HL-60/S4 treated with phorbol 12-myristate 13-acetate at 8.2 ng/mL for 4 days and 3 days (cell line): ENCODE measurements around the gene STMN1.

Source experiments
- in situ Hi-C: fragments of 300-500 bp; cut with MboI; formaldehyde crosslinking; loops from 2 replicates; pipeline ENCODE4 v1.15.0; 2022; ENCODE audit warnings: low sequenced_read_pairs

STMN1 gene

GRCh38 chr1:25922056-25922970 is 16.1 kb upstream of the STMN1 start:
- in situ Hi-C loops, result no loop called here

GRCh38 chr1:25918615-25919014 is 12.4 kb upstream of the STMN1 start:
- in situ Hi-C loops, result no loop called here

- in situ Hi-C loops, result no loop called here
Observed at GRCh38 chr1:25917996-25918395, 11.8 kb upstream of the STMN1 start.

- in situ Hi-C loops, result no loop called here
Observed at GRCh38 chr1:25916460-25916859, 10.2 kb upstream of the STMN1 start.

GRCh38 chr1:25914074-25914995 is 8.1 kb upstream of the STMN1 start:
- in situ Hi-C loops, result no loop called here

GRCh38 chr1:25913206-25913605 is 7.0 kb upstream of the STMN1 start:
- in situ Hi-C loops, result no loop called here

GRCh38 chr1:25912076-25912831 is 6.0 kb upstream of the STMN1 start:
- in situ Hi-C loops, result no loop called here

GRCh38 chr1:25911162-25911561 is 4.9 kb upstream of the STMN1 start:
- in situ Hi-C loops, result no loop called here

GRCh38 chr1:25909040-25909439 is 2.8 kb upstream of the STMN1 start:
- in situ Hi-C loops, result no loop called here

- in situ Hi-C loops, result no loop called here
Observed at GRCh38 chr1:25908161-25908560, 1.9 kb upstream of the STMN1 start.

- in situ Hi-C loops, result no loop called here
Observed at GRCh38 chr1:25907601-25908000, 1.4 kb upstream of the STMN1 start.

GRCh38 chr1:25906644-25907300 is 553 bp upstream of the STMN1 start:
- in situ Hi-C loops, result no loop called here

GRCh38 chr1:25904943-25905679 is 1.1 kb downstream of the STMN1 start:
- in situ Hi-C loops, result no loop called here

- in situ Hi-C loops, result no loop called here
Observed at GRCh38 chr1:25903986-25904385, 2.2 kb downstream of the STMN1 start.

GRCh38 chr1:25902462-25902861 is 3.8 kb downstream of the STMN1 start:
- in situ Hi-C loops, result no loop called here

- in situ Hi-C loops, result no loop called here
Observed at GRCh38 chr1:25900219-25900618, 6.0 kb downstream of the STMN1 start.

GRCh38 chr1:25899792-25900191 is 6.4 kb downstream of the STMN1 start:
- in situ Hi-C loops, result no loop called here

- in situ Hi-C loops, result no loop called here
Observed at GRCh38 chr1:25898223-25899015, 7.8 kb downstream of the STMN1 start.

GRCh38 chr1:25897754-25898153 is 8.5 kb downstream of the STMN1 start:
- in situ Hi-C loops, result no loop called here
